GM21360 (cell line): ENCODE measurements around the gene UNC45A.

Source experiments
- ATAC-seq: cut with Tn5 transposase; IDR thresholded peaks from one replicate; pipeline ENCODE4 v1.9.1; 2021; ENCODE audit warnings: mild to moderate bottlenecking, moderate library complexity; ENCODE audit not compliant: unreplicated experiment

The UNC45A gene

DNA sequence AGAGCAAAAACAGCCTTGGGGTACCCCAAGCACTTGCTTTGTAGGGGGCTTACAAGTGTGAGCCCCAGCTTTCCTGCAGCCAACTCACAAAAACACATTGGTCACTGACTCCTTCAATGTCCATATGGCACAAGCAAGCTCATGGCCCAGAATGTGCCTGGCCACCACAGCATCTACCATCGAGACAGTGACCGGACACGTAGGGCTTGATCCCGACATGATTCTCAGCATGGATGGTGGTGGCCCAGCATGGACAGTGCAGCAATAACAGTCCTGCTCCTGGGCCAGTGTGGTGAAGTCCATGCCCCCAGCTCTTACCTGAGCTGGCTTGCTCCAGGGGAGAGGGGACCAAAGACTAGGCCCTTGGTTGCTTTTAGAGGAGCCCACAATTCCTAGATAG lies 6.0 kb downstream of the UNC45A start:
- no peak for ATAC-seq

DNA sequence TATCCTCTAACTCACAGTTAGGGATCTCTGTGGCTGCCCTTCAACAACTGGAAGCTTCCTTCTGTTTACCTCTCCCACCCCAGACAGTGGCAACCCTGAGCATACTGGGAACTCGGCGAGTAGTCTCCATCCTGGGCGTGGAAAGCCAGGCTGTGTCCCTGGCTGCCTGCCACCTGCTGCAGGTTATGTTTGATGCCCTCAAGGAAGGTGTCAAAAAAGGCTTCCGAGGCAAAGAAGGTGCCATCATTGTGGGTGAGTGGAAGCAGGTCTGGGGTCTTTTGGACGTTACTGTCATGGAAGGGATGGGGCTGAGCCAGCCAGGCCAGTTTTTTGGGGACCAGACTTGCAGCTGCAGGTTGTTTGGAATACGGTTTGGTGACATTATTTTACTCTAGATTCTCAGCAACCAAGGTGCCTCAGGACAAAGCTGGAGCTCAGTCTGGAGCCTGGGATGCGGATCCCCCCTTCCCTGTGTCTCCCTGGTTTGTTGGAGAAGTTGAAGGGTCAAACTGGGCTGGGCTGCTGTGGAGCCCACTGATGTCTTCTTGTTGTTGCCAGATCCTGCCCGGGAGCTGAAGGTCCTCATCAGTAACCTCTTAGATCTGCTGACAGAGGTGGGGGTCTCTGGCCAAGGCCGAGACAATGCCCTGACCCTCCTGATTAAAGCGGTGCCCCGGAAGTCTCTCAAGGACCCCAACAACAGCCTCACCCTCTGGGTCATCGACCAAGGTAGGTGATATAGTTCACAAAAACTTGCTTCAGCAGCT lies 7.5 kb downstream of the UNC45A start:
- ATAC-seq, result no peak

GRCh38 chr15:90945091-90945490 lies 10.0 kb downstream of the UNC45A start:
- no peak for ATAC-seq

GRCh38 chr15:90946538-90946937 lies 11.5 kb downstream of the UNC45A start:
- no peak for ATAC-seq

GRCh38 chr15:90946941-90947576 lies 12.0 kb downstream of the UNC45A start:
- no peak for ATAC-seq

DNA sequence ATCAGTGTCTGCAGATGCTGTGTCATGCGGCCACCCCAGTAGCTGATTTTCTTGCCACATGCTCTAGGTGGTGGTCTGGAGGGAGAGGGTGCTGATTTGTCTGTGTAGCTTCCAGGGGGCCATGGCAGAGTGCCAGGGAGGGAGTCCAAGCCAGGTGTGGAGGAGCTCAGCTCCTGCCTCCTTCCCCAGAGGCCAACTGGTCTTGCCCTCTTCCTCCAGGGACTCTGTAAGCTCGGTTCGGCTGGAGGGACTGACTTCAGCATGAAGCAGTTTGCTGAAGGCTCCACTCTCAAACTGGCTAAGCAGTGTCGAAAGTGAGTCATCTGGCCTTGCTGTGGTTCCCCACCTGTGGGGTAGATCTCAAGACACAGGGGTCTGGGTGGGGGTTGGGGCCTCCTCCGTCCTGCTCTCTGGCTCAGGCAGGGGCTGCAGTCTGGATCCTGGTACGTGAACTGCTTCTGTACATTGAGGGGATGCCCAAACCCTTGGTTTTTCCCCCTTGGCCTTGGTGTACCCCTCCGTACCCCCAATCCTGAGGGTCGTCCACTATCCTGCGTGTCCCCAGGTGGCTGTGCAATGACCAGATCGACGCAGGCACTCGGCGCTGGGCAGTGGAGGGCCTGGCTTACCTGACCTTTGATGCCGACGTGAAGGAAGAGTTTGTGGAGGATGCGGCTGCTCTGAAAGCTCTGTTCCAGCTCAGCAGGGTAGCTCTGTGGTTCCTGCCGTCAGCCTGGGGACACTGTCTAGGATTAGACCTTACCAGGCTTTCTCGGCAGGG lies 12.7 kb downstream of the UNC45A start:
- ATAC-seq, result no peak

- no peak for ATAC-seq
Observed at GRCh38 chr15:90948506-90948905, 13.4 kb downstream of the UNC45A start.

- no peak for ATAC-seq
Observed at GRCh38 chr15:90949979-90950675, 15.0 kb downstream of the UNC45A start.

DNA sequence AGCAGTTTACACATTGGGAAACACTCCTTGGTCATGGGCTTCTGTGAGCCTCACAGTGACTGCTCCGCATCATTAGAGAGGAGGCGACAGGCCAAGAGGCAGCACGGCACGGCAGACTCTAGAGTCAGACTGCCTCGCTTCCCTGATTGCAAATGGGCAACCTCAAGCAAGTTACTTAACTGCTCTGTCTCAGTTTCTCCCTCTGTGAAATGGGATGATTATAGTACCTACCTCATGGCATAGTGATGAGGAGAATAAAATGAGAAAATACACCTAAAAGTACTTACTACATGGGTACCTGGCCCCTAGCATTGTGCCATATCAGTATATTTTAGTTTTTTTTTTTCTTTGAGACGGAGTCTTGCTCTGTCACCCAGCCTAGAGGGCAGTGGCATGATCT lies 15.6 kb downstream of the UNC45A start:
- ATAC-seq, result no peak

GRCh38 chr15:90952901-90953677 lies 18.0 kb downstream of the UNC45A start:
- ATAC-seq, result no peak

GRCh38 chr15:90953947-90954711 lies 19.0 kb downstream of the UNC45A start:
- no peak for ATAC-seq

DNA sequence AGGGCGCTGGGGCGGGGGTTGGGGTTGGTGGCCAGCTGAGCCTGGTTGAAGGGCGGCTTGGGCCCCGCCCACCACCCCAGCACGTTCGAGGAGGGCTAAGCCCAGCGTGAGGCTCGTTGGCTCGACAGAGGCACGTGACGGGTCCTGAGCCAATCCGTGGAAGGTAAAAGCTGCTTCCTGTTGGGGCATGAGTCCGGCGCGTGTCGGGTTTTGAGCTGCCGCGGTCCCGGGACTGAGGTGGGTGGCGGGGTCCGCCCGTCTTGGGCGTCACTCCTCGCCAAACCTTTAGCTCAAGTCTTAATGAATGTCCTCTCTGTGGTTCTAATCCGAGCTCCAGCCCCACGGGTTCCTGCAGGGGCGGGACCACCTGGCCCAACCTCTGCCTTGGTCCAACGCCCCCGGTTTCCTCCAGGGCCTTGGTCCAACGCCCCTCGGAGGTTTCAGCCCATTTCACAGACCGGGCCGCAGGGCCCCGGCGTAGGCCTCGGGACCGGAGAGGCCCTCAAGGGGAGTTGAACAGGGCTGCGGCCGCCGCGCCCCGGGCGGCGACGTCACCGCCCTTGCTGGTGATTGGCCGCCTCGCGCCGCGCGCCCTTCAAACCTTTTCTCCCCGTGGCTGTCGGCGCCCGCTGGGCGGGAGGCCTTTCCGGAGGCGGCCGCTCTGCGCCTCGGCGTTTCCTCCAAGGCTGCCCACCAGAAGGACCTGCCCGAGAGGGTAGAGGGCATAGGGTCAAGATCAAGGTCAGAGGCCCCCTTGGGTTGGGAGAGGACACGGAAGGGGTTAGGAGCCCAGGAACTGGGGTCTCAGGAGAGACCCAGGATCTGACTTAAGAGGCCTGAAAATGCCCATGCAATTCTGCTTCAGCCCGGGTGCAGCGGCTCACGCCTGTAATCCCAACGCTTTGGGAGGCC lies 19.9 kb downstream of the UNC45A start, which contains the start of gene RCCD1:
RCCD1 (plus strand) TSS at position 173 of the 912 bp plus-strand sequence. CDS start 1,851 bp downstream, outside the sequence.
- peak; percentile 88 for ATAC-seq

- ATAC-seq, result no peak
Observed at GRCh38 chr15:90955624-90956273, 20.7 kb downstream of the UNC45A start.

GRCh38 chr15:90956274-90957030 lies 21.4 kb downstream of the UNC45A start:
- ATAC-seq, result peak; percentile 22

- no peak for ATAC-seq
Observed at GRCh38 chr15:90957031-90957790, 22.1 kb downstream of the UNC45A start.

DNA sequence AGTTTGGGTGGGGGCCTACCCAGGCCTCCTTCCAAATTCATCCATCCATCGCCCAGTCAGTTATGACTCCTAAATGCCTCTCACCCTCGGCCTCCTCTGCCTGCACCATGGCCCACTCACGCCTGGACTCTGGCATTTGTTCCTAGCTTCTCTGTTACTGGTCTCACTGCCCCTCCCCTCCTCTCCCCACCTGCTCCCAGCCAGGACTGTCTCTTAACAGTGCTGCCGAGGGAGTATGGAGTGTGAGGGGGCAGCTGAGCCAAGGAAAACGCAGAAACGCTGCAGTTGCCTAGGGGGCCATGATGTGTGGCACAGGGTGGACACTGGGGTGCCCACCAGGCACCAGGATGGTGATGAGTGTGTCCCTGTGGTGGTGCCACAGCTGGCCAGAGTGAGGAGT lies 22.7 kb downstream of the UNC45A start:
- ATAC-seq, result no peak
